ENCODE data around the gene GYG2. TPM values are rescaled to one million over a fixed set of nuclear protein-coding genes. Genes with fewer than 3 reads are reported as not detected.

GYG2 gene
- total and polyA plus RNA-seq, 2 of the 8 experiments (the other 6 are each of a cell fraction or from before 2014, with no cell fraction given), result 52.8 to 65.3 TPM

GRCh38 chrX:2910109-2910508, 81.4 kb downstream of the GYG2 start:
- Histone ChIP-seq H3K9me3 (ENCODE audit: insufficient read depth in 2 of 2, low read depth in 1 of 2, low read length in 1 of 2) (no peaks in the 10 kb centered on the region), H3K56ac (replicated peaks; ENCODE audit: insufficient read length, low read depth, low read length) (no peak overlapping the region), H3K79me1 (ENCODE audit: low read depth, low read length) (no peaks in the 10 kb centered on the region), H2BK12ac (ENCODE audit: low read depth, low read length) (no peak overlapping the region), H2BK15ac (ENCODE audit: low read length) (no peak overlapping the region), H4K20me1 (replicated peaks in 1 of 2; ENCODE audit: control insufficient read depth in 1 of 2, insufficient read depth in 2 of 2, low read length in 2 of 2) (no peaks in the 10 kb centered on the region), H2AK5ac (ENCODE audit: low read depth, low read length) (no peak overlapping the region), H3K23me2 (ENCODE audit: low read depth, low read length) (no peaks in the 10 kb centered on the region), H3K4me3 (ENCODE audit: extremely low read depth in 1 of 4, insufficient read depth in 2 of 4, low read depth in 3 of 4, low read length in 4 of 4) (no peak overlapping the region), H4K8ac (ENCODE audit: extremely low read depth, insufficient read depth, low read length) (no peak overlapping the region), H2BK5ac (ENCODE audit: low read depth, low read length) (no peak overlapping the region), H4K5ac (ENCODE audit: insufficient read length, low read depth, low read length) (no peak overlapping the region), H3K79me2 (ENCODE audit: control insufficient read depth in 1 of 2, insufficient read depth in 2 of 2, low read length in 2 of 2) (no peaks in the 10 kb centered on the region), H3K18ac (ENCODE audit: extremely low read depth, low read length) (no peak overlapping the region), H3K27ac (ENCODE audit: low read depth, low read length) (no peak overlapping the region), H2AFZ (ENCODE audit: low read length) (no peak overlapping the region), H3K14ac (ENCODE audit: insufficient read length) (no peak overlapping the region), H3K4ac (replicated peaks; ENCODE audit: insufficient read length, low read depth, low read length) (no peak overlapping the region), H2BK120ac (replicated peaks; ENCODE audit: low read depth, low read length) (no peak overlapping the region), H2BK20ac (ENCODE audit: low read length) (no peak overlapping the region), H3K4me1 (replicated peaks in 1 of 4; ENCODE audit: control insufficient read depth in 3 of 4, insufficient read depth in 4 of 4, low read length in 3 of 4) (peaks cover 0 to 7% (median 4%) of the 10 kb centered on the region in 4 experiments; a peak in 4 of 7 replicates), H4K91ac (replicated peaks; ENCODE audit: insufficient read length, low read length) (no peak overlapping the region), H3K9ac (replicated peaks in 1 of 4; ENCODE audit: extremely low read depth in 1 of 4, low read depth in 3 of 4, low read length in 3 of 4) (no peak overlapping the region), H3K27me3 (replicated peaks in 1 of 4; ENCODE audit: control insufficient read depth in 3 of 4, extremely low read depth in 1 of 4, insufficient read depth in 3 of 4, low read length in 3 of 4) (no peaks in the 10 kb centered on the region), H3K4me2 (ENCODE audit: insufficient read depth in 1 of 2, low read depth in 2 of 2, low read length in 2 of 2) (no peak overlapping the region), H3K23ac (ENCODE audit: insufficient read length) (no peak overlapping the region), H3K36me3 (ENCODE audit: control insufficient read depth in 2 of 4, insufficient read depth in 4 of 4, low read length in 3 of 4) (no peaks in the 10 kb centered on the region)
- ChIA-PET POLR2A (ENCODE audit: partially characterized antibody) (interaction anchor here (1.4 kb wide), 1 partner anchor 10 kb away, joined by 4 read pairs; no protein-coding TSS in a partner anchor), CTCF (ENCODE audit: partially characterized antibody) (no interaction called here)
- FAIRE-seq, result no peak
- WGBS, 2 experiments (ENCODE audit: extremely low coverage in 1 of 2, insufficient coverage in 1 of 2, insufficient read length in 1 of 2, insufficient replicate concordance in 2 of 2, low coverage in 1 of 2, low lambda C conversion rate in 2 of 2, missing lambda C conversion rate in 1 of 2), result 92% methylated on average over 3 of the region's 3 CpGs; no CpG with 5 or more reads in 1 of the 2 experiments
- DNase-seq (ENCODE audit: low read depth in 1 of 2, low spot score in 2 of 2), result no peak
- TF ChIP-seq SP2 (IDR thresholded peaks at IDR 0.05; ENCODE audit: low read length), result no peak
- no peak for TF ChIP-seq EP300 (IDR thresholded peaks at IDR 0.05; ENCODE audit: borderline replicate concordance in 1 of 2, low read depth in 2 of 2, low read length in 2 of 2)
- no peak for TF ChIP-seq CEBPB (IDR thresholded peaks at IDR 0.05; ENCODE audit: low read depth, low read length)
- TF ChIP-seq ASH2L (IDR thresholded peaks at IDR 0.05; ENCODE audit: low read length), result no peak
- TF ChIP-seq BACH1 (IDR thresholded peaks at IDR 0.05; ENCODE audit: low read length), result no peak
- no peak for TF ChIP-seq KDM5A (IDR thresholded peaks at IDR 0.05; ENCODE audit: low read length)
- no peak for TF ChIP-seq CREB1 (IDR thresholded peaks at IDR 0.05)
- no peak for TF ChIP-seq CHD1 (IDR thresholded peaks at IDR 0.05; ENCODE audit: low read depth, low read length)
- no peak for TF ChIP-seq EGR1 (IDR thresholded peaks at IDR 0.05; ENCODE audit: borderline replicate concordance, low read depth, low read length)
- no peak for TF ChIP-seq SAP30 (IDR thresholded peaks at IDR 0.05; ENCODE audit: insufficient read depth, insufficient replicate concordance, low read length)
- no peak for TF ChIP-seq SIN3A (conservative IDR thresholded peaks at IDR 0.05 in 1 of 2, IDR thresholded peaks at IDR 0.05 in 1 of 2; ENCODE audit: low read depth in 1 of 2, low read length in 2 of 2)
- TF ChIP-seq, protein P1, sequence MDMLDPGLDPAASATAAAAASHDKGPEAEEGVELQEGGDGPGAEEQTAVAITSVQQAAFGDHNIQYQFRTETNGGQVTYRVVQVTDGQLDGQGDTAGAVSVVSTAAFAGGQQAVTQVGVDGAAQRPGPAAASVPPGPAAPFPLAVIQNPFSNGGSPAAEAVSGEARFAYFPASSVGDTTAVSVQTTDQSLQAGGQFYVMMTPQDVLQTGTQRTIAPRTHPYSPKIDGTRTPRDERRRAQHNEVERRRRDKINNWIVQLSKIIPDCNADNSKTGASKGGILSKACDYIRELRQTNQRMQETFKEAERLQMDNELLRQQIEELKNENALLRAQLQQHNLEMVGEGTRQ (IDR thresholded peaks at IDR 0.05; ENCODE audit: low read length), result no peak
- no peak for TF ChIP-seq SP1 (IDR thresholded peaks at IDR 0.05; ENCODE audit: low read depth, low read length)
- TF ChIP-seq, protein P2, sequence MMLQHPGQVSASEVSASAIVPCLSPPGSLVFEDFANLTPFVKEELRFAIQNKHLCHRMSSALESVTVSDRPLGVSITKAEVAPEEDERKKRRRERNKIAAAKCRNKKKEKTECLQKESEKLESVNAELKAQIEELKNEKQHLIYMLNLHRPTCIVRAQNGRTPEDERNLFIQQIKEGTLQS (IDR thresholded peaks at IDR 0.05; ENCODE audit: insufficient read depth, low read depth, low read length), result no peak
